ENCODE data around the gene SLC29A1.
A peak's percentile ranks its signal among the peaks of the same experiment; 100 is the strongest.
"Not testable (repeated sequence)": the region's sequence is repeated elsewhere in the genome, so short reads cannot be mapped to it uniquely, and the experiment has no call there.

Gene SLC29A1

GRCh38 chr6:44193307-44193910, 30.0 kb upstream of the SLC29A1 start:
- intact Hi-C loops (cut with DNase I) = no loop called here

GRCh38 chr6:44194326-44194725, 29.1 kb upstream of the SLC29A1 start:
- peak in 1 of 10 donors; percentile 59 for DNase-seq
- intact Hi-C loops (cut with DNase I) = no loop called here

More at GRCh38 chr6:44193307-44193910, 30.0 kb upstream of the SLC29A1 start:
- peak in 1 of 10 donors; percentile 39 for DNase-seq

GRCh38 chr6:44196351-44196750, 27.0 kb upstream of the SLC29A1 start:
- intact Hi-C loops (cut with DNase I) = not testable (repeated sequence)
- DNase-seq = peak in 2 of 10 donors; percentile 24 to 53

GRCh38 chr6:44198684-44199083, 24.7 kb upstream of the SLC29A1 start:
- no peak for DNase-seq
- intact Hi-C loops (cut with DNase I) = no loop called here

GRCh38 chr6:44199883-44200282, 23.5 kb upstream of the SLC29A1 start:
- no peak for DNase-seq

GRCh38 chr6:44201200-44201599, 22.2 kb upstream of the SLC29A1 start:
- intact Hi-C loops (cut with DNase I) = no loop called here

More at GRCh38 chr6:44199883-44200282, 23.5 kb upstream of the SLC29A1 start:
- intact Hi-C loops (cut with DNase I) = no loop called here

GRCh38 chr6:44201638-44202303, 21.6 kb upstream of the SLC29A1 start:
- DNase-seq = peak in 2 of 10 donors; percentile 9 to 26
- intact Hi-C loops (cut with DNase I) = no loop called here

More at GRCh38 chr6:44201200-44201599, 22.2 kb upstream of the SLC29A1 start:
- peak in 2 of 10 donors; percentile 35 to 41 for DNase-seq

- peak in 2 of 10 donors; percentile 14 to 25 for DNase-seq
- intact Hi-C loops (cut with DNase I) = no loop called here
Observed at GRCh38 chr6:44202332-44202971, 20.9 kb upstream of the SLC29A1 start.

- intact Hi-C loops (cut with DNase I) = no loop called here
- DNase-seq = peak in 1 of 10 donors; percentile 49
Observed at GRCh38 chr6:44202972-44203750, 20.2 kb upstream of the SLC29A1 start.

- peak in 1 of 10 donors; percentile 36 for DNase-seq
- intact Hi-C loops (cut with DNase I) = no loop called here
Observed at GRCh38 chr6:44203955-44204354, 19.4 kb upstream of the SLC29A1 start.

- intact Hi-C loops (cut with DNase I) = no loop called here
- DNase-seq = peak in 2 of 10 donors; percentile 18 to 19
Observed at GRCh38 chr6:44207966-44208365, 15.4 kb upstream of the SLC29A1 start.

- intact Hi-C loops (cut with DNase I) = no loop called here
- no peak for DNase-seq
Observed at GRCh38 chr6:44211284-44211683, 12.1 kb upstream of the SLC29A1 start.

GRCh38 chr6:44214307-44214706, 9.1 kb upstream of the SLC29A1 start:
- DNase-seq = peak in 1 of 10 donors; percentile 16
- intact Hi-C loops (cut with DNase I) = no loop called here

GRCh38 chr6:44216677-44217331, 6.6 kb upstream of the SLC29A1 start, which contains the start of gene MYMX:
Gene MYMX (plus strand): TSS chr6:44216926. CDS start chr6:44217472, 546 bp downstream.
- DNase-seq = peak in 2 of 10 donors; percentile 45 to 64
- intact Hi-C loops (cut with DNase I) = no loop called here

GRCh38 chr6:44217332-44218143, 5.9 kb upstream of the SLC29A1 start:
- intact Hi-C loops (cut with DNase I) = no loop called here
- peak in 4 of 10 donors; percentile 47 to 91 (median 83) for DNase-seq

- DNase-seq = peak in 7 of 10 donors; percentile 34 to 94 (median 55)
- intact Hi-C loops (cut with DNase I) = no loop called here
Observed at GRCh38 chr6:44219053-44219814, 4.2 kb upstream of the SLC29A1 start.

GRCh38 chr6:44219815-44220784, 3.3 kb upstream of the SLC29A1 start:
- DNase-seq = peak in 2 of 10 donors; percentile 67 to 68
- intact Hi-C loops (cut with DNase I) = no loop called here

Measured in posterior cingulate gyrus (tissue), 11 donors.